ENCODE results near the gene FGF8. TPM values are rescaled to one million over a fixed set of nuclear protein-coding genes. Genes with fewer than 3 reads are reported as not detected.

Gene FGF8
- total and polyA plus RNA-seq, 10 of the 15 experiments (the other 5 are each of a cell fraction or from before 2014, with no cell fraction given) = 0.08 to 0.43 (median 0.17) TPM; not detected in 7

DNA sequence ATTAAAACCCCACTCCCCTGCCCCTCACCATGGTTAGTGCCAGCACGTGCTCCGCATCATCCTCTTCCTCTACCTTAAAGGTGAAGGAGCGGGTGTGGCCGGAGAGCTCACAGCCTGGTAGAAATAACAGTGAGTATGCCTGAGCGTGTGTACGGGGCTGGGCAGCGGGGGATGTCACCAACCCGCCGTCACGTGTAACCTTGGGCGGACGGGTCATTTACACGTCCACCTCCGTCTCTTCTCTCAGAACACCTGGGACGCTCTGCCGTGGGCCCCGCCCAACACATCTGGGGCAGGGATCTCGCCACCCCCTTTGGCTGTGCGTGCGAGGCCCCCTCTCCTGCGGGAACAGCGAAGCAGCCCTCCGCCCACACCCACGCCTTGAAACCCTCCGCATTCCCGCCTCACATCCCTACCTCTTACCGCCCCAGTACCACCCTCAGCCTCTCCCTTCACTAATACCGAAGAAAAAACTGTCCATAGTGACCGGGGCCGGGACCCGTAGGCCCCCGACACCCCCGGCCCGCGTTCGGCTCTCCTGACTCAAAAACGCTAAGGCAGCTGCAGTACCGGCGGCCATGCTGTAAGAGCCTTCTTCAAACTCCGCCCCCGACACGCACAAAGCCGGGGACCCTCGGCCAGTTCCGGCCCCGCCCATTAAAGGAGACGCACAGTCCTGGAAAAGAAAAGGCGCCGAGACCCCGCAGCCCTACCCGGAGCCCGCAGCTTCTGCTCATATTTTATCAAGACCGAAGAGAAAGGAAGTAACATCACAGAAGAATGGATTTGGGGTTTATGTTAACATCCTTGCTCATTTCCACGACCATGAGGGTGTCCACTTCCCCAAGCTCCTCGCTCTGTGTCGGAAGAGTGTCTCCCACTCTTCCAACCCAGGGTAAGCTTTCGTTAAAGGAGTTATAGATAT, 7.2 kb upstream of the FGF8 start, which contains the start of gene NPM3:
Gene NPM3 (minus strand): TSS at position 636 of the 925 bp plus-strand sequence. CDS start 56 bp downstream, at position 580.
- H2AFZ ChIP-seq (ENCODE audit: control insufficient read depth, low read depth, low read length) = peak within 1 kb of the TSS; percentile 74
- H3K4me3 ChIP-seq = peak within 1 kb of the TSS; percentile 85
- ATAC-seq = peak; percentile 76
- H3K27ac ChIP-seq (ENCODE audit: control insufficient read depth, insufficient read depth) = peak within 1 kb of the TSS; percentile 71
- intact Hi-C loops (cut with micrococcal nuclease; ENCODE audit: unreplicated experiment) = loop anchor here (5.0 to 10.0 kb wide), 2 partner anchors 91 to 428 kb away; partner anchors contain the start of gene BTRC
- peaks cover 11% of the 10 kb centered on the region for H3K79me2 ChIP-seq (ENCODE audit: control insufficient read depth, insufficient read depth, low read length)
- no peaks in the 10 kb centered on the region for H4K20me1 ChIP-seq (ENCODE audit: control insufficient read depth, insufficient read depth)
- ChIA-PET CTCF (interaction anchor here (0.8 to 9.8 kb wide), 24 partner anchors 9 to 331 kb away, joined by 3 to 334 read pairs (median 4); partner anchors contain the start of genes DPCD, FBXW4 and POLL), RAD21 (ENCODE audit: unreplicated experiment) (interaction anchor here (0.7 to 7.9 kb wide), 8 partner anchors 13 to 225 kb away, joined by 3 to 172 read pairs (median 4); no protein-coding TSS in a partner anchor), POLR2A (interaction anchor here (0.6 to 3.1 kb wide), 6 partner anchors 14 to 180 kb away, joined by 3 to 17 read pairs (median 3); partner anchors contain the start of gene OGA), SMC1A (ENCODE audit: uncharacterized antibody, unreplicated experiment) (interaction anchor here (0.7 to 7.9 kb wide), 14 partner anchors 12 to 316 kb away, joined by 3 to 139 read pairs (median 3); partner anchors contain the start of gene OGA)
- in situ Hi-C loops (cut with MboI) = loop anchor here (5.0 kb wide), 2 partner anchors 176 to 571 kb away; no protein-coding TSS in a partner anchor
- no peaks in the 10 kb centered on the region for H3K27me3 ChIP-seq (replicated peaks in 1 of 2; ENCODE audit: control insufficient read depth in 2 of 2, insufficient read depth in 2 of 2, low read length in 1 of 2)
- H3K9me3 ChIP-seq (replicated peaks; ENCODE audit: control insufficient read depth, insufficient read depth, low read length) = no peaks in the 10 kb centered on the region
- FAIRE-seq = no peak
- H3K4me1 ChIP-seq (ENCODE audit: control insufficient read depth, insufficient read depth, low read length) = peaks cover 41% of the 10 kb centered on the region
- peaks cover 4 to 12% of the 10 kb centered on the region in 2 experiments; a peak in 3 of 4 replicates for H3K36me3 ChIP-seq (ENCODE audit: control insufficient read depth in 2 of 2, insufficient read depth in 2 of 2, low read length in 1 of 2)
- peak within 1 kb of the TSS; percentile 97 for H3K4me2 ChIP-seq (ENCODE audit: control insufficient read depth, insufficient read depth)
- 6% methylated on average over 57 of the region's 57 CpGs for WGBS (ENCODE audit: insufficient coverage, insufficient replicate concordance, low lambda C conversion rate, missing lambda C conversion rate)
- no peak for DNase-seq (ENCODE audit: low read depth, low spot score)
- BruUV-seq (replicated peaks) = no TSS peak
- H3K9ac ChIP-seq (ENCODE audit: control insufficient read depth, insufficient read depth, low read length) = peak within 1 kb of the TSS; percentile 74
- TF ChIP-seq, protein P1, sequence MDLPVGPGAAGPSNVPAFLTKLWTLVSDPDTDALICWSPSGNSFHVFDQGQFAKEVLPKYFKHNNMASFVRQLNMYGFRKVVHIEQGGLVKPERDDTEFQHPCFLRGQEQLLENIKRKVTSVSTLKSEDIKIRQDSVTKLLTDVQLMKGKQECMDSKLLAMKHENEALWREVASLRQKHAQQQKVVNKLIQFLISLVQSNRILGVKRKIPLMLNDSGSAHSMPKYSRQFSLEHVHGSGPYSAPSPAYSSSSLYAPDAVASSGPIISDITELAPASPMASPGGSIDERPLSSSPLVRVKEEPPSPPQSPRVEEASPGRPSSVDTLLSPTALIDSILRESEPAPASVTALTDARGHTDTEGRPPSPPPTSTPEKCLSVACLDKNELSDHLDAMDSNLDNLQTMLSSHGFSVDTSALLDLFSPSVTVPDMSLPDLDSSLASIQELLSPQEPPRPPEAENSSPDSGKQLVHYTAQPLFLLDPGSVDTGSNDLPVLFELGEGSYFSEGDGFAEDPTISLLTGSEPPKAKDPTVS (IDR thresholded peaks at IDR 0.05; ENCODE audit: low read depth, low read length) = no peak
- TF ChIP-seq ZZZ3 (IDR thresholded peaks at IDR 0.05; ENCODE audit: control insufficient read depth, insufficient read length, low read depth) (no peak), SRF (IDR thresholded peaks at IDR 0.05; ENCODE audit: low read depth in 2 of 2, low read length in 2 of 2) (peak; percentile 27 to 76; a peak in 3 of 4 replicates), LARP7 (IDR thresholded peaks at IDR 0.05) (peak; percentile 30; the same call in 1 of the 2 replicates), EED (IDR thresholded peaks at IDR 0.05; ENCODE audit: low read depth) (no peak), HDGF (IDR thresholded peaks at IDR 0.05) (no peak), ELK1 (IDR thresholded peaks at IDR 0.05; ENCODE audit: low read depth, low read length) (peak; percentile 81; the same call in 1 of the 2 replicates), YBX1 (IDR thresholded peaks at IDR 0.05) (no peak), RAD21 (IDR thresholded peaks at IDR 0.05; ENCODE audit: insufficient read depth, low read depth, low read length) (no peak), RELA (IDR thresholded peaks at IDR 0.05; ENCODE audit: borderline replicate concordance, partially characterized antibody) (no peak), SP1 (IDR thresholded peaks at IDR 0.05; ENCODE audit: low read depth, low read length) (peak; percentile 88)
- TF ChIP-seq, protein P2, sequence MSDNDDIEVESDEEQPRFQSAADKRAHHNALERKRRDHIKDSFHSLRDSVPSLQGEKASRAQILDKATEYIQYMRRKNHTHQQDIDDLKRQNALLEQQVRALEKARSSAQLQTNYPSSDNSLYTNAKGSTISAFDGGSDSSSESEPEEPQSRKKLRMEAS (IDR thresholded peaks at IDR 0.05; ENCODE audit: low read depth, low read length) = no peak; the same call in 1 of the 2 replicates
- TF ChIP-seq, protein P3, sequence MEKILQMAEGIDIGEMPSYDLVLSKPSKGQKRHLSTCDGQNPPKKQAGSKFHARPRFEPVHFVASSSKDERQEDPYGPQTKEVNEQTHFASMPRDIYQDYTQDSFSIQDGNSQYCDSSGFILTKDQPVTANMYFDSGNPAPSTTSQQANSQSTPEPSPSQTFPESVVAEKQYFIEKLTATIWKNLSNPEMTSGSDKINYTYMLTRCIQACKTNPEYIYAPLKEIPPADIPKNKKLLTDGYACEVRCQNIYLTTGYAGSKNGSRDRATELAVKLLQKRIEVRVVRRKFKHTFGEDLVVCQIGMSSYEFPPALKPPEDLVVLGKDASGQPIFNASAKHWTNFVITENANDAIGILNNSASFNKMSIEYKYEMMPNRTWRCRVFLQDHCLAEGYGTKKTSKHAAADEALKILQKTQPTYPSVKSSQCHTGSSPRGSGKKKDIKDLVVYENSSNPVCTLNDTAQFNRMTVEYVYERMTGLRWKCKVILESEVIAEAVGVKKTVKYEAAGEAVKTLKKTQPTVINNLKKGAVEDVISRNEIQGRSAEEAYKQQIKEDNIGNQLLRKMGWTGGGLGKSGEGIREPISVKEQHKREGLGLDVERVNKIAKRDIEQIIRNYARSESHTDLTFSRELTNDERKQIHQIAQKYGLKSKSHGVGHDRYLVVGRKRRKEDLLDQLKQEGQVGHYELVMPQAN (conservative IDR thresholded peaks at IDR 0.05) = peak; percentile 66
